Lung (tissue), 12 donors: ENCODE measurements around the gene CCNE1. TPM values are rescaled to one million over a fixed set of nuclear protein-coding genes. Genes with fewer than 3 reads are reported as not detected.

Experiments
- ATAC-seq: fragments of 200-7000 bp; cut with Tn5 transposase; one replicate; pipeline ENCODE4 v1.9.1; 2020; ENCODE audit warnings: moderate number of reproducible peaks; ENCODE audit not compliant: insufficient read depth, low FRiP score
- DNase-seq, 3 donors: peaks; one replicate each; pipeline ENCODE4 v3.0.0-alpha.2; 2013 to 2017
- H3K27ac ChIP-seq, 2 donors: one replicate each; pipeline ENCODE4 v1.5.1; 2013; ENCODE audit warnings: mild to moderate bottlenecking in 2 of 2, moderate library complexity in 2 of 2, control low read depth in 1 of 2, inconsistent platforms in 1 of 2, low read depth in 1 of 2, low read length in 1 of 2
- H3K27me3 ChIP-seq, 3 donors: one replicate each; pipeline ENCODE4 v1.5.1; 2013; ENCODE audit warnings: low read length in 2 of 3; ENCODE audit not compliant: control insufficient read depth in 3 of 3, insufficient read depth in 3 of 3
- H3K36me3 ChIP-seq, 4 donors: one replicate each; pipeline ENCODE4 v1.5.1; 2013; ENCODE audit warnings: low read length in 4 of 4, mild to moderate bottlenecking in 1 of 4, moderate library complexity in 1 of 4; ENCODE audit not compliant: control insufficient read depth in 4 of 4, insufficient read depth in 4 of 4
- H3K4me1 ChIP-seq, 5 donors: one replicate each; pipeline ENCODE4 v1.5.1; 2013; ENCODE audit warnings: low read length in 5 of 5, mild to moderate bottlenecking in 2 of 5, moderate library complexity in 1 of 5; ENCODE audit not compliant: control insufficient read depth in 5 of 5, insufficient read depth in 5 of 5
- H3K4me3 ChIP-seq: one replicate; pipeline ENCODE4 v1.5.1; 2013; ENCODE audit warnings: mild to moderate bottlenecking, control low read depth, moderate library complexity
- H3K9ac ChIP-seq, 2 donors: one replicate each; pipeline ENCODE4 v1.5.1; 2013; ENCODE audit warnings: low read length in 2 of 2, control low read depth in 1 of 2; ENCODE audit not compliant: insufficient read depth in 1 of 2
- H3K9me3 ChIP-seq, 4 donors: one replicate each; pipeline ENCODE4 v1.5.1; 2013; ENCODE audit warnings: low read length in 3 of 4, mild to moderate bottlenecking in 1 of 4, moderate library complexity in 1 of 4; ENCODE audit not compliant: control insufficient read depth in 4 of 4, insufficient read depth in 3 of 4
- CTCF ChIP-seq: IDR thresholded peaks from 2 replicates; pipeline ENCODE4 v1.5.1; 2012; ENCODE audit warnings: mild to moderate bottlenecking; ENCODE audit errors: control extremely low read depth, extremely low read depth
- WGBS, 2 donors: extraction: QIAGEN DNeasy Blood & Tissue Kit; methylation state at CpG; one replicate each; pipeline ENCODE4 v1.1.7; 2013; 5-methylcytosine and 5-hydroxymethylcytosine counted together
- polyA plus RNA-seq, 2 donors: library from polyadenylated mRNA; stranded (reverse); fragments of 200-250 nt; gene quantifications; one replicate each; pipeline ENCODE4 v1.2.1, GENCODE V29; 2013
- total RNA-seq, 2 donors: library from RNA; depleted of rRNA in 1 of 2; stranded (reverse); fragments of >200 nt in 1 of 2; gene quantifications; one replicate each; pipeline ENCODE4 v1.2.1, GENCODE V29; 2014 to 2021
- donor health status: control.
- donor health status: control.
- donor health status: Bipolar disorder and iron deficiency.
- donor health status: healthy.
- donor health status: DM: yes; HTN: yes; CAD: no.

CCNE1 gene
- total and polyA plus RNA-seq, 4 donors, result 0.97 to 1.9 (median 1.4) TPM

- H3K27ac ChIP-seq, result no peak overlapping the region
- peaks cover 0 to 8% (median 5%) of the 10 kb centered on the region in 3 donors for H3K27me3 ChIP-seq
- H3K4me3 ChIP-seq, result no peak overlapping the region
- DNase-seq (peak; percentile 69 to 80 (median 71)), ATAC-seq (no peak)
- WGBS, 2 donors, result 6 to 7% methylated on average over 42 to 48 of the region's 48 CpGs
- peaks cover 0 to 22% (median 5%) of the 10 kb centered on the region in 5 donors for H3K4me1 ChIP-seq
- no peaks in the 10 kb centered on the region for H3K36me3 ChIP-seq
- H3K9me3 ChIP-seq, result no peaks in the 10 kb centered on the region
- no peak overlapping the region for H3K9ac ChIP-seq
- TF ChIP-seq CTCF, result no peak
These were observed 31.6 kb downstream of the CCNE1 start for GRCh38 chr19:29843180-29844051.

GRCh38 chr19:29844891-29845573, 33.2 kb downstream of the CCNE1 start:
- no peak for TF ChIP-seq CTCF
- WGBS, 2 donors, result 0 to 1% methylated on average over 42 to 49 of the region's 49 CpGs
- peaks cover 0 to 22% (median 5%) of the 10 kb centered on the region in 5 donors for H3K4me1 ChIP-seq
- H3K27me3 ChIP-seq, result peaks cover 0 to 8% (median 5%) of the 10 kb centered on the region in 3 donors
- H3K9ac ChIP-seq, result peak overlapping the region; percentile 49 to 70
- H3K4me3 ChIP-seq, result peak overlapping the region; percentile 70
- H3K9me3 ChIP-seq, result no peaks in the 10 kb centered on the region
- H3K27ac ChIP-seq, result peak overlapping the region; percentile 58 to 76
- H3K36me3 ChIP-seq, result no peaks in the 10 kb centered on the region
- ATAC-seq (peak; percentile 91), DNase-seq (peak; percentile 95 to 97 (median 97))

- Histone ChIP-seq H3K27ac (peak overlapping the region; percentile 58 to 66), H3K4me3 (peak overlapping the region; percentile 70), H3K27me3 (peaks cover 0 to 5% (median 5%) of the 10 kb centered on the region in 3 donors), H3K9me3 (no peaks in the 10 kb centered on the region), H3K9ac (peak overlapping the region in 1 of 2 donors; percentile 70), H3K36me3 (no peaks in the 10 kb centered on the region), H3K4me1 (peaks cover 0 to 22% (median 5%) of the 10 kb centered on the region in 5 donors)
- WGBS, 2 donors, result 2 to 4% methylated on average over 22 of the region's 22 CpGs
- ATAC-seq, result no peak
- DNase-seq, result peak in 1 of 3 donors; percentile 26
- no peak for TF ChIP-seq CTCF
These were observed 33.9 kb downstream of the CCNE1 start for GRCh38 chr19:29845574-29846176.
